HepG2 (cell line): ENCODE results near the gene RNF11.

ENCODE experiments used
- CTCF ChIP-seq: sonication (generic); formaldehyde crosslinking; IDR thresholded peaks from 2 replicates; pipeline ENCODE4 v1.5.0; 2020; ENCODE audit warnings: mild to moderate bottlenecking, missing genetic modification reagents, moderate library complexity
- GMEB1 ChIP-seq: sonication (generic); formaldehyde crosslinking; IDR thresholded peaks from 2 replicates; pipeline ENCODE4 v1.5.1; 2020; ENCODE audit warnings: missing genetic modification reagents, mild to moderate bottlenecking, borderline replicate concordance
- GPN1 ChIP-seq: sonication (generic); formaldehyde crosslinking; IDR thresholded peaks from 2 replicates; pipeline ENCODE4 v1.5.1; 2020; ENCODE audit warnings: missing genetic modification reagents, borderline replicate concordance
- POLR2AphosphoS5 ChIP-seq: IDR thresholded peaks from 2 replicates; pipeline ENCODE4 v1.6.1; 2012; ENCODE audit warnings: low read depth, low read length
- ZBTB7A ChIP-seq: sonication (generic); formaldehyde crosslinking; IDR thresholded peaks from 2 replicates; pipeline ENCODE4 v1.8.0; 2022; ENCODE audit warnings: mild to moderate bottlenecking, missing genetic modification reagents
- ZFYVE20 ChIP-seq: sonication (generic); formaldehyde crosslinking; IDR thresholded peaks from 2 replicates; pipeline ENCODE4 v1.8.0; 2023; ENCODE audit warnings: low read depth, mild to moderate bottlenecking, moderate library complexity, missing genetic modification reagents, borderline replicate concordance
- ZNF44 ChIP-seq: sonication (generic); formaldehyde crosslinking; IDR thresholded peaks from 2 replicates; pipeline ENCODE4 v1.5.1; 2020; ENCODE audit warnings: mild to moderate bottlenecking, missing genetic modification reagents
- ZNF891 ChIP-seq: sonication (generic); formaldehyde crosslinking; IDR thresholded peaks from 2 replicates; pipeline ENCODE4 v1.5.0; 2020; ENCODE audit warnings: mild to moderate bottlenecking, missing genetic modification reagents
- TF ChIP-seq, protein P1 (sequence below): sonication (generic); formaldehyde crosslinking; IDR thresholded peaks from 2 replicates; pipeline ENCODE4 v1.4.0; 2020; ENCODE audit warnings: missing genetic modification reagents
- TF ChIP-seq, protein P2 (sequence below): conservative IDR thresholded peaks from 2 replicates; pipeline ENCODE4 v1.6.1; 2018; ENCODE audit warnings: missing genetic modification reagents

DNA sequence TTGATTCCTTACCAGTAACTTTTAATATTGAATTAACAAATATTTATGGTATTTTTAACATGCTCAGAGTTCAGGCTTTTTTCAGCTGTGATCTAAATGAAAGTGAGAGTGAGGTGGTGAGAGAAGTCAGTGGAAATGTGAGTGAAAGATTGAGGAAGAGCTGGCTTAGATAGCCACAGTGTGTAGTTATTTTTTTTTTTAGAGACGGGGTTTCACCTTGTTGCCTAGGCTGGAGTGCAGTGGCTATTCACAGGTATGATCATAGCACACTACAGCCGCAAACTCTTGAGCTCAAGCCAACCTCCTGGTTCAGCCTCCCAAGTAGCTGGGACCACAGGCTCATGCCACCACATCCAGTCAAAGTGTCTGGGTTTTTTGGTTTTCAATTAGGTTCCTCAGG is 10.9 kb downstream of the RNF11 start:
- TF ChIP-seq ZBTB7A (CRISPR knock-in tag), result no peak
- TF ChIP-seq, protein P1, sequence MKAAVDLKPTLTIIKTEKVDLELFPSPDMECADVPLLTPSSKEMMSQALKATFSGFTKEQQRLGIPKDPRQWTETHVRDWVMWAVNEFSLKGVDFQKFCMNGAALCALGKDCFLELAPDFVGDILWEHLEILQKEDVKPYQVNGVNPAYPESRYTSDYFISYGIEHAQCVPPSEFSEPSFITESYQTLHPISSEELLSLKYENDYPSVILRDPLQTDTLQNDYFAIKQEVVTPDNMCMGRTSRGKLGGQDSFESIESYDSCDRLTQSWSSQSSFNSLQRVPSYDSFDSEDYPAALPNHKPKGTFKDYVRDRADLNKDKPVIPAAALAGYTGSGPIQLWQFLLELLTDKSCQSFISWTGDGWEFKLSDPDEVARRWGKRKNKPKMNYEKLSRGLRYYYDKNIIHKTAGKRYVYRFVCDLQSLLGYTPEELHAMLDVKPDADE, result no peak
- TF ChIP-seq POLR2AphosphoS5, result no peak
- TF ChIP-seq, protein P2, sequence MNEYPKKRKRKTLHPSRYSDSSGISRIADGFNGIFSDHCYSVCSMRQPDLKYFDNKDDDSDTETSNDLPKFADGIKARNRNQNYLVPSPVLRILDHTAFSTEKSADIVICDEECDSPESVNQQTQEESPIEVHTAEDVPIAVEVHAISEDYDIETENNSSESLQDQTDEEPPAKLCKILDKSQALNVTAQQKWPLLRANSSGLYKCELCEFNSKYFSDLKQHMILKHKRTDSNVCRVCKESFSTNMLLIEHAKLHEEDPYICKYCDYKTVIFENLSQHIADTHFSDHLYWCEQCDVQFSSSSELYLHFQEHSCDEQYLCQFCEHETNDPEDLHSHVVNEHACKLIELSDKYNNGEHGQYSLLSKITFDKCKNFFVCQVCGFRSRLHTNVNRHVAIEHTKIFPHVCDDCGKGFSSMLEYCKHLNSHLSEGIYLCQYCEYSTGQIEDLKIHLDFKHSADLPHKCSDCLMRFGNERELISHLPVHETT (CRISPR knock-in tag), result no peak
- TF ChIP-seq GMEB1 (CRISPR knock-in tag), result no peak
- TF ChIP-seq CTCF, result no peak
- TF ChIP-seq ZNF44 (CRISPR knock-in tag), result no peak
- TF ChIP-seq ZFYVE20 (CRISPR knock-in tag), result no peak
- no peak for TF ChIP-seq ZNF891 (CRISPR knock-in tag)
- TF ChIP-seq GPN1 (CRISPR knock-in tag), result no peak
